Nephron (organoid): ENCODE data around the gene APBA3.

Experiments used
- H3K27ac Mint-ChIP-seq, 3 experiments: 2 replicates each; pipeline ENCODE4 v1.8.0; 2020; ENCODE audit warnings: mixed read lengths in 3 of 3, mild to moderate bottlenecking in 2 of 3, moderate library complexity in 1 of 3
- H3K27me3 Mint-ChIP-seq: 2 replicates; pipeline ENCODE4 v1.8.0; 2021; ENCODE audit warnings: low read depth, mild to moderate bottlenecking, moderate library complexity, mixed read lengths
- H3K36me3 Mint-ChIP-seq: 2 replicates; pipeline ENCODE4 v1.8.0; 2020; ENCODE audit warnings: low read depth, mixed read lengths
- H3K4me1 Mint-ChIP-seq: 2 replicates; pipeline ENCODE4 v1.8.0; 2020; ENCODE audit warnings: mixed read lengths
- H3K4me3 Mint-ChIP-seq, 3 experiments: 2 replicates each; pipeline ENCODE4 v1.8.0; 2020; ENCODE audit warnings: mild to moderate bottlenecking in 3 of 3, mixed read lengths in 3 of 3, moderate library complexity in 2 of 3
- H3K9me3 Mint-ChIP-seq: 2 replicates; pipeline ENCODE4 v1.8.0; 2020; ENCODE audit warnings: mixed read lengths
- TF ChIP-seq, protein P1 (sequence below), 3 experiments: fragments of 200-600 bp; sonication (generic); IDR thresholded peaks; one replicate each; pipeline ENCODE4 v1.5.0; 2021; ENCODE audit warnings: antibody characterized with exemption in 3 of 3; ENCODE audit not compliant: unreplicated experiment in 3 of 3

Gene APBA3

DNA sequence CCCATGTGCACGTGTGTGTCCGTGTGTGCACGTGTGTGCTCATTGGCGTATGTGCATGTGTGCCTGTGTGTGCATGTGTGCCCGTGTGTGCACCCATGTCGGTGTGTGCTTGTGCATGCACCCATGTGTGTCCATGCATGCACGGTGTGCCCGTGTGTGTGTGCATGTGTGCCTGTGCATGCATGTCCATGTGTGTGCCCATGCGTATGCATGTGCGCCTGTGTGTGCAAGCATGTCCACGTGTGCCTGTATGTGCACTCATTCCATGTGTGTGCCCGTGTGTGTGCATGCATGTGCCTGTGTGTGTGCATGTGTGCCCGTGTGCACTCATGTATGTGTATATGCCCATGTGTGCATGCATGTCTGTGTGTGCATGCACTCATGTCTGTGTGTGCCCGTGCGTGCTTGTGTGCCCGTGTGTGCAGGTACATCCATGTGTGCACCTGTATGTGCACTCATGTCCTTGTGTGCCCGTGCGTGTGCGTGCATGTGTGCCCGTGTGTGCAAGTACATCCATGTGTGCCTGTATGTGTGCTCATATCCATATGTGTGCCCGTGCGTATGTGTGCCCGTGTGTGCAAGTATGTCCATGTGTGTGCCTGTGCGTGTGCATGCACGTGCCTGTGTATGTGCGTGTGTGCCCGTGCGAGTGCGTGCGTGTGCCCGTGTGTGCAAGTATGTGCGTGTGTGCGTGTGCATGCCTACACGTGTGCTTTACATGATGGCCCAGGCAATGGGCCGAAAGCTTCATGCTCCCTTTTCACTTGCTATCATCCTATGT is 46.3 kb upstream of the APBA3 start:
- H3K36me3 Mint-ChIP-seq = no peaks in the 10 kb centered on the region
- TF ChIP-seq, protein P1, sequence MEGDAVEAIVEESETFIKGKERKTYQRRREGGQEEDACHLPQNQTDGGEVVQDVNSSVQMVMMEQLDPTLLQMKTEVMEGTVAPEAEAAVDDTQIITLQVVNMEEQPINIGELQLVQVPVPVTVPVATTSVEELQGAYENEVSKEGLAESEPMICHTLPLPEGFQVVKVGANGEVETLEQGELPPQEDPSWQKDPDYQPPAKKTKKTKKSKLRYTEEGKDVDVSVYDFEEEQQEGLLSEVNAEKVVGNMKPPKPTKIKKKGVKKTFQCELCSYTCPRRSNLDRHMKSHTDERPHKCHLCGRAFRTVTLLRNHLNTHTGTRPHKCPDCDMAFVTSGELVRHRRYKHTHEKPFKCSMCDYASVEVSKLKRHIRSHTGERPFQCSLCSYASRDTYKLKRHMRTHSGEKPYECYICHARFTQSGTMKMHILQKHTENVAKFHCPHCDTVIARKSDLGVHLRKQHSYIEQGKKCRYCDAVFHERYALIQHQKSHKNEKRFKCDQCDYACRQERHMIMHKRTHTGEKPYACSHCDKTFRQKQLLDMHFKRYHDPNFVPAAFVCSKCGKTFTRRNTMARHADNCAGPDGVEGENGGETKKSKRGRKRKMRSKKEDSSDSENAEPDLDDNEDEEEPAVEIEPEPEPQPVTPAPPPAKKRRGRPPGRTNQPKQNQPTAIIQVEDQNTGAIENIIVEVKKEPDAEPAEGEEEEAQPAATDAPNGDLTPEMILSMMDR (IDR thresholded peaks at IDR 0.05; ENCODE audit: unreplicated experiment in 3 of 3) = no peak
- H3K27me3 Mint-ChIP-seq = peaks cover 21% of the 10 kb centered on the region
- no peak overlapping the region for H3K27ac Mint-ChIP-seq
- no peak overlapping the region for H3K4me3 Mint-ChIP-seq
- no peaks in the 10 kb centered on the region for H3K9me3 Mint-ChIP-seq
- peaks cover 5% of the 10 kb centered on the region for H3K4me1 Mint-ChIP-seq

- H3K27ac Mint-ChIP-seq = no peak overlapping the region
- H3K27me3 Mint-ChIP-seq = peaks cover 23% of the 10 kb centered on the region
- no peak overlapping the region for H3K4me3 Mint-ChIP-seq
- no peaks in the 10 kb centered on the region for H3K9me3 Mint-ChIP-seq
- no peaks in the 10 kb centered on the region for H3K36me3 Mint-ChIP-seq
- TF ChIP-seq, protein P1 (IDR thresholded peaks at IDR 0.05; ENCODE audit: unreplicated experiment in 3 of 3) = no peak
- H3K4me1 Mint-ChIP-seq = no peaks in the 10 kb centered on the region
Measured at GRCh38 chr19:3807131-3807480, 45.6 kb upstream of the APBA3 start.

DNA sequence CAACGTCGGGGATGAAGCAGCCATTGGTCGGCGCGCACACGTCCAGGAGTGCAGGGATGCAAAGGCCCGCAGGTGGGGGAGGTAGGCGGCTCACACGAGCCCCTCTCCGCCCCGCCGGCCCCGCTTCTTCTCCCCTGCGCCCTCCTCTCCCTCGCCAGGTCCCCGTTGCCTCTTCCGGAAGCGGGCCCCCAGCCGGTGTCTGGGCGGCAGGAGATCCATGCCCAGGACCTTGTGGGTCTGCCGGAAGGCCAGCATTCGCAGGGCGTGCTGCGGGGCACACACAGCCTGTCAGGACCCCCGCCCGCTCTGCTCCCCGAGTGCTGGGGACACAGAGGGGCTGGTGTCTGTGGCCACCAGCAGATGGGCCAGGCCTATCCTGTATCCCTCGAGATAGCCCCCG is 44.4 kb upstream of the APBA3 start:
- TF ChIP-seq, protein P1 (IDR thresholded peaks at IDR 0.05; ENCODE audit: unreplicated experiment in 3 of 3) = no peak
- Mint-ChIP-seq H3K36me3 (no peaks in the 10 kb centered on the region), H3K27me3 (peaks cover 36% of the 10 kb centered on the region), H3K4me3 (no peak overlapping the region), H3K27ac (no peak overlapping the region), H3K4me1 (no peaks in the 10 kb centered on the region), H3K9me3 (no peaks in the 10 kb centered on the region)

DNA sequence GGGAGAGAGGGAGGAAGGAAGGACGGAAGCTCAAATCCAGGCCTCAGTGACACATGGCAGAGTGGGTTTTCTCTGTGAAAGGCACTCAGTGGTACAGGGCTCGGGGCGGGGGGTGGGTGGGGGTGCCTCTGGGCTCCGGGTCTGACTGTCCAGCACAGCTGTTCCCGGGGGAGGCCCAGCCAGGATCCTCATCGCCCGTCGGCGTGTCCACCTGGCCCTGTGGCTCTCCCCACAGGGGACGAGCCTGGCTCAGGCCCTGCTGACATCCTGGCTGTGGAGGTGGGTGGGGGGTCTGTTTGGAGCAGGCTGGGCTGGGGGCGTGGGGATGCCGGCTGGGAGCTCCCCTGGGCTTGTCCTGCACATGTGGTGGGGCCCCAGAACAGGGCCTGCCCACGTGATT is 42.9 kb upstream of the APBA3 start:
- no peak overlapping the region for H3K4me3 Mint-ChIP-seq
- no peaks in the 10 kb centered on the region for H3K4me1 Mint-ChIP-seq
- no peaks in the 10 kb centered on the region for H3K36me3 Mint-ChIP-seq
- TF ChIP-seq, protein P1 (IDR thresholded peaks at IDR 0.05; ENCODE audit: unreplicated experiment in 3 of 3) = no peak
- H3K9me3 Mint-ChIP-seq = no peaks in the 10 kb centered on the region
- no peak overlapping the region for H3K27ac Mint-ChIP-seq
- peaks cover 48% of the 10 kb centered on the region for H3K27me3 Mint-ChIP-seq

DNA sequence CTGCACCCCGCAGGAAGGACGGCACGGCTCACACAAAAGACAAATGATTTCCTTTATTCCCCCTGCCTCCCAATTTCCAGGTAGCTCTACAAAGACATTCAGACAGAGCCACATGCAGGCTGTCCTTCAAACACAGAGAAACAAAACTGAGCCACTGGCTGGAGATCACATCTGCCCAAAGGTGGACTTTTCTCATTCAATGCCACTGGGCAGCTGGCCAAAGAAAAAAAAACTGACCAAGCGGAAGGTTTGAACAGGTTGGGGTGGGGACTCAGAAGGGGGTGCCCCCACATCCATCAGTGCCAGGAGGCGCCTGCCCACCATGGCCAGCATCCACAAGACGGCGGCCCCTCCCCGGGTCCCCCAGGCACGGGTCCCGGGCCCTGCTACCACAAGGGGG is 42.5 kb upstream of the APBA3 start:
- TF ChIP-seq, protein P1 (IDR thresholded peaks at IDR 0.05; ENCODE audit: unreplicated experiment in 3 of 3) = no peak
- H3K4me1 Mint-ChIP-seq = no peaks in the 10 kb centered on the region
- H3K36me3 Mint-ChIP-seq = no peaks in the 10 kb centered on the region
- no peak overlapping the region for H3K4me3 Mint-ChIP-seq
- H3K27me3 Mint-ChIP-seq = peaks cover 49% of the 10 kb centered on the region
- H3K9me3 Mint-ChIP-seq = peaks cover 3% of the 10 kb centered on the region
- H3K27ac Mint-ChIP-seq = peak overlapping the region in 1 of 3 experiments; percentile 7
